Glutamatergic neuron (in vitro differentiated cells): ENCODE measurements around the gene CD3D. TPM values are rescaled to one million over a fixed set of nuclear protein-coding genes. Genes with fewer than 3 reads are reported as not detected.

ENCODE experiments used
- DNase-seq: peaks from one replicate; pipeline ENCODE4 v3.0.0; 2022
- H3K27ac Mint-ChIP-seq: one replicate; pipeline ENCODE4 v1.8.0; 2020; ENCODE audit warnings: mild to moderate bottlenecking, mixed read lengths, inconsistent platforms; ENCODE audit not compliant: unreplicated experiment
- H3K27me3 Mint-ChIP-seq: one replicate; pipeline ENCODE4 v1.8.0; 2020; ENCODE audit warnings: mild to moderate bottlenecking, moderate library complexity, mixed read lengths, inconsistent platforms; ENCODE audit not compliant: unreplicated experiment
- H3K36me3 Mint-ChIP-seq: one replicate; pipeline ENCODE4 v1.8.0; 2020; ENCODE audit warnings: mild to moderate bottlenecking, mixed read lengths, inconsistent platforms; ENCODE audit not compliant: unreplicated experiment
- H3K4me1 Mint-ChIP-seq: one replicate; pipeline ENCODE4 v1.8.0; 2020; ENCODE audit warnings: mild to moderate bottlenecking, low read depth, mixed read lengths, inconsistent platforms; ENCODE audit not compliant: unreplicated experiment
- H3K4me3 Mint-ChIP-seq: one replicate; pipeline ENCODE4 v1.8.0; 2020; ENCODE audit warnings: mild to moderate bottlenecking, mixed read lengths, inconsistent platforms; ENCODE audit not compliant: unreplicated experiment
- H3K9me3 Mint-ChIP-seq: one replicate; pipeline ENCODE4 v1.8.0; 2020; ENCODE audit warnings: mild to moderate bottlenecking, moderate library complexity, mixed read lengths, inconsistent platforms; ENCODE audit not compliant: unreplicated experiment
- CTCF ChIP-seq: fragments of 200-600 bp; sonication (generic); IDR thresholded peaks from one replicate; pipeline ENCODE4 v1.5.0; 2021; ENCODE audit not compliant: partially characterized antibody, unreplicated experiment
- total RNA-seq: library from RNA; stranded (reverse); fragmentation: NEBNext Ultra II Directional; extraction: Animal tissue kit (Norgen Biotek cat#: 25700); gene quantifications from one replicate; pipeline ENCODE4 v1.2.1, GENCODE V29; 2021; ENCODE audit not compliant: unreplicated experiment

The CD3D gene
- total RNA-seq, 1 donor from 2014 or later = not detected

DNA sequence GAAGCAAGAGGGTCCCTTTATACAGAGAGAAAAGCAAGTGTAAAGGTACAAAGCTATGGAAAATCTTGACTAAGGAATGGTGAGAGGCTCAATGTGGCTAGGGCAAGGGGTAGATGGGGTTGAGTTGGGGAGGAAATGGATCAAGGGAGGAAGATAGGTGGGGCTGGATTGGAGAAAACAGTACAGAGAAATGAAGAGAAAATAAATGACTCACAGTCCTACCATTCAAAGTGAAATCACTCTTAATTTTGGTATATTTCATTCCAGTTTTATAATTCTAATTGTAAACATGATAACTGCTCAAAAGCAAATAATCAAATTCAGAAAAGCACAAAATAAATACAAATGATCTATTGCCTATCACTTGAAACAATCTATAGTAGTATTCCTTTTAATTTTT is 33.5 kb upstream of the CD3D start:
- no peak overlapping the region for H3K4me3 Mint-ChIP-seq
- no peaks in the 10 kb centered on the region for H3K4me1 Mint-ChIP-seq
- DNase-seq = no peak
- H3K36me3 Mint-ChIP-seq = no peaks in the 10 kb centered on the region
- H3K27ac Mint-ChIP-seq = no peak overlapping the region
- H3K9me3 Mint-ChIP-seq = no peaks in the 10 kb centered on the region
- H3K27me3 Mint-ChIP-seq = no peaks in the 10 kb centered on the region
- TF ChIP-seq CTCF = no peak

DNA sequence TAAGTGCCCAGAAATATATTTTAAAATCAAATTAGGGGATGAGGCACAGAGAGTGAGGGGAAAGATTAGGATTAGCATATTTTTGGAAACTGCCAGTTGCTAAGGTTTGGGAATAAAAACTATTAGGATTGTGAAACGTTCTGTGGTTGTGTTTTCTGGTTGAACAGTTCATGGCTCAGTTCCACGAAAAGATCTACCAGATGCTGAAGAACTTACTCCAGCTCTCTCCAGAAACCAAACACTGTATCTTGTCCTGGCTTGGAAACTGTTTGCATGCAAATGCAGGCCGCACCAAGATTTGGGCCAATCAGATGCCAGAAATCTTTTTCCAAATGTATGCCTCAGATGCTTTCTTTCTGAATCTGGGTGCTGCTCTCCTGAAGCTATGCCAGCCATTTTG is 32.2 kb upstream of the CD3D start:
- Mint-ChIP-seq H3K9me3 (no peaks in the 10 kb centered on the region), H3K4me3 (no peak overlapping the region), H3K27me3 (no peaks in the 10 kb centered on the region), H3K27ac (no peak overlapping the region), H3K4me1 (no peaks in the 10 kb centered on the region), H3K36me3 (no peaks in the 10 kb centered on the region)
- no peak for DNase-seq
- TF ChIP-seq CTCF = no peak

DNA sequence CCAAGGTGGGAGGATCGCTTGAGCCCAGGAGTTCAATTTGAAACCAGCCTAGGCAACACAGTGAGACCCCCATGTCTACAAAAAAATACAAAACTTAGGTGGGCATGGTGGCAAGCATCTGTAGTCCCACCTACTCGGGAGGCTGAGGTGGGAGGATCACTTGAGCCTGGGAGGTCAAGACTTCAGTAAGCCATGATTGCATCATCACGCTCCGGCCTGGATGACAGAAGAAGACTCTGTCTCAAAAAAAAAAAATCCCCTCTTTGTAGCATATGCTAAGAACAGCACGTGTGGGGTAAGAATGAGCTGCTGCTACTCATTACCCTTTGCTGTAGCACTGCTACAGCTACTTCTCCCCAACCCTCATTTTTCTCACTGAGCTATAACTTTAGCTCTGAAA is 31.4 kb upstream of the CD3D start:
- Mint-ChIP-seq H3K9me3 (no peaks in the 10 kb centered on the region), H3K4me1 (no peaks in the 10 kb centered on the region), H3K36me3 (no peaks in the 10 kb centered on the region), H3K27me3 (no peaks in the 10 kb centered on the region), H3K4me3 (no peak overlapping the region), H3K27ac (no peak overlapping the region)
- DNase-seq = no peak
- TF ChIP-seq CTCF = no peak

DNA sequence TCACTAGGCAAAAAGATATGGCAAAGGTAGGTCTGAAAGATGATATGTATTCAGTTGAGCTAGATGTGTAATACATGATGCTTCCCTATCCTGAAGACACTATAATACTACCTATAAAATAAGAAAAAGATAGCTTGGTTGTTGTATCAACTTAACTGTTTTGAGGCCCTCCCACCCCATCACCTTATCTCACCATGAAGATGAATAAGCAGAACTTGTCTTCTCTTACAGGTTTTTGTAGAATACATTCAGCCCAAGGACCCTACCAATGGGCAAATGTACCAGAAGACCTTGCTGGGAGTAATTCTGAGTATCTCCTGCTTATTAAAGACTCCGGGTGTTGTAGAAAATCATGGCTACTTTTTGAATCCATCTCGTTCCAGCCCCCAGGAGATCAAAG is 30.8 kb upstream of the CD3D start:
- no peak overlapping the region for H3K27ac Mint-ChIP-seq
- no peaks in the 10 kb centered on the region for H3K27me3 Mint-ChIP-seq
- H3K4me3 Mint-ChIP-seq = no peak overlapping the region
- H3K36me3 Mint-ChIP-seq = no peaks in the 10 kb centered on the region
- no peak for DNase-seq
- TF ChIP-seq CTCF = no peak
- no peaks in the 10 kb centered on the region for H3K4me1 Mint-ChIP-seq
- H3K9me3 Mint-ChIP-seq = no peaks in the 10 kb centered on the region

- TF ChIP-seq CTCF = no peak
- no peak for DNase-seq
- Mint-ChIP-seq H3K4me3 (no peak overlapping the region), H3K4me1 (no peaks in the 10 kb centered on the region), H3K27me3 (no peaks in the 10 kb centered on the region), H3K27ac (no peak overlapping the region), H3K9me3 (no peaks in the 10 kb centered on the region), H3K36me3 (no peaks in the 10 kb centered on the region)
These were observed 28.3 kb upstream of the CD3D start for GRCh38 chr11:118370774-118371173.
